Measurements from ENCODE around the gene RBMS2. TPM values are rescaled to one million over a fixed set of nuclear protein-coding genes. Genes with fewer than 3 reads are reported as not detected.

The RBMS2 gene
- total and polyA plus RNA-seq, 10 of the 15 experiments (the other 5 are each of a cell fraction or from before 2014, with no cell fraction given) = 0.56 to 7.1 (median 2.4) TPM

DNA sequence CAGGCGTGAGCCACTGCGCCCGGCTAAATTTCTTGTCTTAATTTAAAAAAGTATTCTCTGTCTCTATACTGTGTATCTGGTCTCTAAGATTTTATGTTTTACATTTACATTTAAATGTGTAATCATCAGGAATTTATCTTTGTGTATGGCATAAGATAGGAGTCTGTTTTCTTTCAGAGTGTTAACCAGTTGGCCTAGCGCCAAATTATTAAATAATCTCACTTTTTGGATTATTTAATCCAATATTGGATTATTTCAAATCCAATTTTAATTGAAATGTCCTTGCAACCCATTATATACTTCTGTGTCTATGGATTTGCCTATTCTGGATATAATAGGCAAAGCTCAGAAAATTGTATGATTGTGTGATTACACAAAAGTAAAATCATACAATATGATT is 63.5 kb downstream of the RBMS2 start:
- Histone ChIP-seq H4K20me1 (ENCODE audit: control insufficient read depth, insufficient read depth) (no peaks in the 10 kb centered on the region), H3K4me2 (ENCODE audit: control insufficient read depth, insufficient read depth) (no peak overlapping the region), H3K9ac (ENCODE audit: control insufficient read depth, insufficient read depth, low read length) (no peak overlapping the region), H3K4me1 (ENCODE audit: control insufficient read depth, insufficient read depth, low read length) (no peaks in the 10 kb centered on the region), H3K36me3 (ENCODE audit: control insufficient read depth in 2 of 2, insufficient read depth in 2 of 2, low read length in 1 of 2) (no peaks in the 10 kb centered on the region; a peak in 1 of 4 replicates), H3K4me3 (no peak overlapping the region), H2AFZ (ENCODE audit: control insufficient read depth, low read depth, low read length) (no peak overlapping the region), H3K79me2 (ENCODE audit: control insufficient read depth, insufficient read depth, low read length) (no peaks in the 10 kb centered on the region), H3K27me3 (replicated peaks in 1 of 2; ENCODE audit: control insufficient read depth in 2 of 2, insufficient read depth in 2 of 2, low read length in 1 of 2) (no peaks in the 10 kb centered on the region), H3K27ac (ENCODE audit: control insufficient read depth, insufficient read depth) (no peak overlapping the region), H3K9me3 (replicated peaks; ENCODE audit: control insufficient read depth, insufficient read depth, low read length) (no peaks in the 10 kb centered on the region)
- ATAC-seq (no peak), FAIRE-seq (no peak), DNase-seq (ENCODE audit: low read depth, low spot score) (no peak)
- in situ Hi-C loops (cut with MboI) (no loop called here), intact Hi-C loops (cut with micrococcal nuclease; ENCODE audit: unreplicated experiment) (no loop called here)
- POLR2A ChIA-PET = interaction anchor here (0.5 to 0.7 kb wide), 2 partner anchors 10 to 64 kb away, joined by 3 to 6 read pairs; partner anchors contain the start of gene RBMS2
- no TSS peak for BruUV-seq (replicated peaks)
- no peak for TF ChIP-seq STAT1 (conservative IDR thresholded peaks at IDR 0.05)
- TF ChIP-seq, protein P1, sequence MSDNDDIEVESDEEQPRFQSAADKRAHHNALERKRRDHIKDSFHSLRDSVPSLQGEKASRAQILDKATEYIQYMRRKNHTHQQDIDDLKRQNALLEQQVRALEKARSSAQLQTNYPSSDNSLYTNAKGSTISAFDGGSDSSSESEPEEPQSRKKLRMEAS (IDR thresholded peaks at IDR 0.05; ENCODE audit: low read depth, low read length) = no peak
- TF ChIP-seq RAD21 (IDR thresholded peaks at IDR 0.05; ENCODE audit: insufficient read depth, low read depth, low read length) = no peak
- TF ChIP-seq TCF3 (IDR thresholded peaks at IDR 0.05; ENCODE audit: borderline replicate concordance, insufficient read depth, low read depth, low read length) = no peak
- TF ChIP-seq FOS (IDR thresholded peaks at IDR 0.05; ENCODE audit: borderline replicate concordance, extremely low read depth, insufficient read length) = no peak
- TF ChIP-seq BMI1 (IDR thresholded peaks at IDR 0.05; ENCODE audit: borderline replicate concordance) = no peak
- no peak for TF ChIP-seq NFYB (IDR thresholded peaks at IDR 0.05; ENCODE audit: insufficient read depth, low read depth, low read length)
- TF ChIP-seq RFX5 (IDR thresholded peaks at IDR 0.05; ENCODE audit: low read depth, low read length) = no peak
- TF ChIP-seq, protein P2, sequence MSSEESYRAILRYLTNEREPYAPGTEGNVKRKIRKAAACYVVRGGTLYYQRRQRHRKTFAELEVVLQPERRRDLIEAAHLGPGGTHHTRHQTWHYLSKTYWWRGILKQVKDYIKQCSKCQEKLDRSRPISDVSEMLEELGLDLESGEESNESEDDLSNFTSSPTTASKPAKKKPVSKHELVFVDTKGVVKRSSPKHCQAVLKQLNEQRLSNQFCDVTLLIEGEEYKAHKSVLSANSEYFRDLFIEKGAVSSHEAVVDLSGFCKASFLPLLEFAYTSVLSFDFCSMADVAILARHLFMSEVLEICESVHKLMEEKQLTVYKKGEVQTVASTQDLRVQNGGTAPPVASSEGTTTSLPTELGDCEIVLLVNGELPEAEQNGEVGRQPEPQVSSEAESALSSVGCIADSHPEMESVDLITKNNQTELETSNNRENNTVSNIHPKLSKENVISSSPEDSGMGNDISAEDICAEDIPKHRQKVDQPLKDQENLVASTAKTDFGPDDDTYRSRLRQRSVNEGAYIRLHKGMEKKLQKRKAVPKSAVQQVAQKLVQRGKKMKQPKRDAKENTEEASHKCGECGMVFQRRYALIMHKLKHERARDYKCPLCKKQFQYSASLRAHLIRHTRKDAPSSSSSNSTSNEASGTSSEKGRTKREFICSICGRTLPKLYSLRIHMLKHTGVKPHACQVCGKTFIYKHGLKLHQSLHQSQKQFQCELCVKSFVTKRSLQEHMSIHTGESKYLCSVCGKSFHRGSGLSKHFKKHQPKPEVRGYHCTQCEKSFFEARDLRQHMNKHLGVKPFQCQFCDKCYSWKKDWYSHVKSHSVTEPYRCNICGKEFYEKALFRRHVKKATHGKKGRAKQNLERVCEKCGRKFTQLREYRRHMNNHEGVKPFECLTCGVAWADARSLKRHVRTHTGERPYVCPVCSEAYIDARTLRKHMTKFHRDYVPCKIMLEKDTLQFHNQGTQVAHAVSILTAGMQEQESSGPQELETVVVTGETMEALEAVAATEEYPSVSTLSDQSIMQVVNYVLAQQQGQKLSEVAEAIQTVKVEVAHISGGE (CRISPR knock-in tag; IDR thresholded peaks at IDR 0.05) = no peak
- TF ChIP-seq RUNX3 (IDR thresholded peaks at IDR 0.05; ENCODE audit: low read length) = no peak
- no peak for TF ChIP-seq KAT2A (conservative IDR thresholded peaks at IDR 0.05; ENCODE audit: control insufficient read depth, low read depth, low read length)
- no peak for TF ChIP-seq ATF7 (IDR thresholded peaks at IDR 0.05; ENCODE audit: low read depth)
- TF ChIP-seq NR2F1 (conservative IDR thresholded peaks at IDR 0.05) = no peak
- TF ChIP-seq, protein P3, sequence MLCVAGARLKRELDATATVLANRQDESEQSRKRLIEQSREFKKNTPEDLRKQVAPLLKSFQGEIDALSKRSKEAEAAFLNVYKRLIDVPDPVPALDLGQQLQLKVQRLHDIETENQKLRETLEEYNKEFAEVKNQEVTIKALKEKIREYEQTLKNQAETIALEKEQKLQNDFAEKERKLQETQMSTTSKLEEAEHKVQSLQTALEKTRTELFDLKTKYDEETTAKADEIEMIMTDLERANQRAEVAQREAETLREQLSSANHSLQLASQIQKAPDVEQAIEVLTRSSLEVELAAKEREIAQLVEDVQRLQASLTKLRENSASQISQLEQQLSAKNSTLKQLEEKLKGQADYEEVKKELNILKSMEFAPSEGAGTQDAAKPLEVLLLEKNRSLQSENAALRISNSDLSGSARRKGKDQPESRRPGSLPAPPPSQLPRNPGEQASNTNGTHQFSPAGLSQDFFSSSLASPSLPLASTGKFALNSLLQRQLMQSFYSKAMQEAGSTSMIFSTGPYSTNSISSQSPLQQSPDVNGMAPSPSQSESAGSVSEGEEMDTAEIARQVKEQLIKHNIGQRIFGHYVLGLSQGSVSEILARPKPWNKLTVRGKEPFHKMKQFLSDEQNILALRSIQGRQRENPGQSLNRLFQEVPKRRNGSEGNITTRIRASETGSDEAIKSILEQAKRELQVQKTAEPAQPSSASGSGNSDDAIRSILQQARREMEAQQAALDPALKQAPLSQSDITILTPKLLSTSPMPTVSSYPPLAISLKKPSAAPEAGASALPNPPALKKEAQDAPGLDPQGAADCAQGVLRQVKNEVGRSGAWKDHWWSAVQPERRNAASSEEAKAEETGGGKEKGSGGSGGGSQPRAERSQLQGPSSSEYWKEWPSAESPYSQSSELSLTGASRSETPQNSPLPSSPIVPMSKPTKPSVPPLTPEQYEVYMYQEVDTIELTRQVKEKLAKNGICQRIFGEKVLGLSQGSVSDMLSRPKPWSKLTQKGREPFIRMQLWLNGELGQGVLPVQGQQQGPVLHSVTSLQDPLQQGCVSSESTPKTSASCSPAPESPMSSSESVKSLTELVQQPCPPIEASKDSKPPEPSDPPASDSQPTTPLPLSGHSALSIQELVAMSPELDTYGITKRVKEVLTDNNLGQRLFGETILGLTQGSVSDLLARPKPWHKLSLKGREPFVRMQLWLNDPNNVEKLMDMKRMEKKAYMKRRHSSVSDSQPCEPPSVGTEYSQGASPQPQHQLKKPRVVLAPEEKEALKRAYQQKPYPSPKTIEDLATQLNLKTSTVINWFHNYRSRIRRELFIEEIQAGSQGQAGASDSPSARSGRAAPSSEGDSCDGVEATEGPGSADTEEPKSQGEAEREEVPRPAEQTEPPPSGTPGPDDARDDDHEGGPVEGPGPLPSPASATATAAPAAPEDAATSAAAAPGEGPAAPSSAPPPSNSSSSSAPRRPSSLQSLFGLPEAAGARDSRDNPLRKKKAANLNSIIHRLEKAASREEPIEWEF (IDR thresholded peaks at IDR 0.05; ENCODE audit: insufficient replicate concordance, low read depth, low read length) = no peak
- 96% methylated on average over 4 of the region's 4 CpGs for WGBS (ENCODE audit: insufficient coverage, insufficient replicate concordance, low lambda C conversion rate, missing lambda C conversion rate)
- CTCF ChIA-PET = interaction anchor here (1.0 to 3.8 kb wide), 3 partner anchors 11 to 71 kb away, joined by 4 to 22 read pairs (median 13); no protein-coding TSS in a partner anchor
- SMC1A ChIA-PET (ENCODE audit: uncharacterized antibody, unreplicated experiment) = interaction anchor here (0.9 to 1.0 kb wide), 2 partner anchors 16 to 52 kb away, joined by 3 read pairs; no protein-coding TSS in a partner anchor
- RAD21 ChIA-PET (ENCODE audit: unreplicated experiment) = no interaction called here
